HG02840 (cell line): ENCODE results near the gene GFOD2.

Experiments
- ATAC-seq: cut with Tn5 transposase; IDR thresholded peaks from one replicate; pipeline ENCODE4 v1.9.1; 2021; ENCODE audit warnings: mild to moderate bottlenecking, moderate library complexity, moderate number of reproducible peaks; ENCODE audit not compliant: unreplicated experiment, low FRiP score

The GFOD2 gene

DNA sequence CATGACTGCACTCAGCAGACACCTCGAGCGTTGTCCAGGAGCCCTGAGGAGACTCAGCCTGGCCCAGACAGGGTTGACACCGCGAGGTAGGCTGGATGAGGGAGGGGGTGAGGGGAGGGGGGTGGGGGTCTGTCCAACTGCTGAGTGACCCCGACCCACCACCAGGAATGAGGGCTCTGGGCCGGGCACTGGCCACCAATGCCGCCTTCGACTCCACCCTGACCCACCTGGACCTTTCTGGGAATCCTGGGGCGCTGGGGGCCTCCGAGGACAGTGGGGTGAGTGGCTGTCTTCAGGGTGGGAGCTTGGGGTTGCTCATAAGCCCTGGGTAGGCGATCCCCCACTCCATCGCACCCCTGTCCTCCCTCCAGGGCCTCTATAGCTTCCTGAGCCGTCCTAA is 71.4 kb downstream of the GFOD2 start:
- ATAC-seq: no peak

DNA sequence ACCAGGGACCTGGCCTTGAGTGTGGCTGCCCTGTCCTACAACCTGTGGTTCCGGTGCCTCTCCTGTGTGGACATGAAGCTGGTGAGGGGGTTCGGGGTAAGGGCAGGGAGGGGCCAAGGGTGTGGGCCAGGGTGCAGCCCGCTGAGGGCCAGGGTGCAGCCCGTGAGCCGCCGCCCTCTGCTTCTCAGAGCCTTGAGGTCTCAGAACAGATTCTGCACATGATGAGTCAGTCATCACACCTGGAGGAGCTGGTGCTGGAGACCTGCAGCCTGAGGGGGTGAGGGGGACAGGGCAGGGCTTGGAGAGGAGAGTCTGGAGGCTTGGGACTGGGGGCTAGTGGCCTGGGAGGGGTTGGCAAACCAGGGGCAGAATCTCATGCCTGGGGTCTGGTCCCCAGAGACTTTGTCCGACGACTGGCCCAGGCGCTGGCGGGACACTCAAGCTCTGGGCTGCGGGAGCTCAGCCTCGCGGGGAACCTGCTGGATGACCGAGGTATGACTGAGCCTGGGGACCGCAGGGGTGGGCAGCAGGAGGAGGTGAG is 71.9 kb downstream of the GFOD2 start:
- no peak for ATAC-seq

DNA sequence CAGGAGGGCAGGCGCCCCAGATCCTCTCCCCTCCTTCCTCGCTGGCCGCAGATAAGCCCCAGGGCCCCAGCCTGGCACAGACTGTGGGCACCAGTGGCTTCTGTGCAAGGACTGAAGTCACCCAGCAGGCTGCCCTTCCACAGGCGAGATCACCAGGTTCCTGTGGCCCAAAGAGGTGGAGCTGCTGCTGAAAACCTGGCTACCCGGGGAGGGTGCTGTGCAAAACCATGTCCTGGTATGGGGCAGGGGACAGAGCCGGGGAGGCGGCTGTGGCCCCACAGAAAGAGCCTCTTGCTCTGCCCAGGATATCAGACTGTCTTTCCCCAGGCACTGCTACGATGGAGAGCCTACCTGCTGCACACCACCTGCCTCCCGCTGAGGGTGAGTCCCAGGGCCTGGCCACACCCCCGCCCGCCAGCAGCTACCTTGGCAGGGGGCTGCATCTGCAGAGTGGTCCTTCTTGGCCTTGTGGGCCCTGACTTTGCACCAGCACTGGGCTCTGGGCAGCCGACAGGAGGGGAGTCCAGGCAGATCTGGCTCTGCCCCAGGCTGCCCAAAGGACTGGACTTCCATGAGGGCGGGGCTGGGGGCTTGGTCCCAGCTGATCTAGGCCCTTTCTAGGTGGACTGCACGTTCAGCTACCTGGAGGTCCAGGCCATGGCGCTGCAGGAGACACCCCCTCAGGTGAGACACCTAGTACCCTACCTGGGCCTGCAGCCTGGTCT is 73.6 kb downstream of the GFOD2 start:
- ATAC-seq: peak; percentile 7

DNA sequence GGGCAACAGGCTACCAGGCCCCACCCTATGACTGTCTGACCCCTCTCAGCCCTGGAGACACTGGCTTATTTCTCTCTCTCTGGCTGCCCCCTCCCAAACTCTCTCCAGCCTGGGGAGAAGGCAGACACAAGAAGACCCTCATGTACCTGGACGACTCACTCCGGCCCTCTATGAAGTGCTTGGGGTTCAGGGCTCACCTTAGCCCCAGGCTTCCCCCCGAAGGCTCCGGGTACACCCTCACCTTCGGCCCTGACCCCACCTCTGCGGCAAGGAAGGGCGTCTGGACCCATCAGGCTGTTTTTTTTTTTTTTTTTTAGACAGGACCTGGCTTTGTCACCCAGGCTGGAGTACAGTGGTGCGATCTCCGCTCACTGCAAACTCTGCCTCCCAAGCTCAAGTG is 75.1 kb downstream of the GFOD2 start:
- ATAC-seq: no peak

DNA sequence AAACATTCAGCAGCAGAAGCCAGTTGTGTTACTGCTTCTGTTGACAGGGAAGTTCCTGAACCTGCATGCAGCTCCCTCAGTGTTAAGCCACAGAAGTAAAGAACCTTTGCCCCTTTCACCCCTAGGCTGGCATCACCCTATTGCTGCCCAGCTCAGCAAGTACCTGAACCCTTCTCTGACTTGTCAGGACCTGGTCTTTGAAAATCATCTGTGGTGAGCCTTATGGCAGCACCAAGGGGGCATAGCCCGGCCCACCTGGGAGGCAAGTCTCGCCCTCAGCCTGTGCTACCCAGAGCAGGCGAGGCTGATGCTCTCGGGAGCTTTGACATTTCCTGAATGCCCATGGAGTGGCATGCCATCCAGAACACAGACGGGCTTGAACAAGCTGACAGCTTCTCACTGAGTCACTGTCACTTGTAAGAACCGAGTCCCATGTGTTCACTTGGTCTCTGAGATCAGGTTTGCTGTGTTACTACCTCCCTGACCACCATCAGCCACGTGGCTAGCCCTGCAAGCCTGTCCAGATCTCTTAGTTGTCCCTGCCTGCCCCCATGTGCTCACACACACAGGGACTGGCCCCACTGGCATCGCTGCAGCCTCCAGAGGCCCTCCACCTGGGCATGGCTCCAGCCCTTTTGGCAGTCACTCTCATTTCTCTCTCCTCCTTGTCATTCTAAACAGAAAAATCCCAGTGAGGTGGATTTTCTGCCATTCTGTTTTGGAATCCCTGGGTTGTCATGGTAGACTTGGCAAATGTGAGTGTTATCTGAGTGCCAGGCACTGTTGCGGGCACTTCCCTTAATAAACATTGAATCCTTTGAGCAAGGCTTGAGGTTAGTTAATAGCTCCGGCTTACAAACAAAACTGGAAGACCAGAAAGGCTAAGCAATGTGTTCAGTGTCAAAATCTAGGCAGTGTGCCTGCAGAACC is 77.1 kb downstream of the GFOD2 start:
- ATAC-seq: no peak

DNA sequence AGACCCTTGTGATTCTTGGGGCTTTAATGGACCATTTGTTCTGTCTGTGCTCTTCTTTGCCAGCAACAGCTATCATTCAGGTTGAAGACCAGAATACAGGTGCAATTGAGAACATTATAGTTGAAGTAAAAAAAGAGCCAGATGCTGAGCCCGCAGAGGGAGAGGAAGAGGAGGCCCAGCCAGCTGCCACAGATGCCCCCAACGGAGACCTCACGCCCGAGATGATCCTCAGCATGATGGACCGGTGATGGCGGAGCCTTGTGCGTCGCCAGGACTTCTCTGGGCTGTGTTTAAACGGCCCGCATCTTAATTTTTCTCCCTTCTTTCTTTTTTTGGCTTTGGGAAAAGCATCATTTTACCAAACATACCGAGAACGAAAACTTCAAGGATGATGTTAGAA is 81.5 kb downstream of the GFOD2 start:
- ATAC-seq: no peak

DNA sequence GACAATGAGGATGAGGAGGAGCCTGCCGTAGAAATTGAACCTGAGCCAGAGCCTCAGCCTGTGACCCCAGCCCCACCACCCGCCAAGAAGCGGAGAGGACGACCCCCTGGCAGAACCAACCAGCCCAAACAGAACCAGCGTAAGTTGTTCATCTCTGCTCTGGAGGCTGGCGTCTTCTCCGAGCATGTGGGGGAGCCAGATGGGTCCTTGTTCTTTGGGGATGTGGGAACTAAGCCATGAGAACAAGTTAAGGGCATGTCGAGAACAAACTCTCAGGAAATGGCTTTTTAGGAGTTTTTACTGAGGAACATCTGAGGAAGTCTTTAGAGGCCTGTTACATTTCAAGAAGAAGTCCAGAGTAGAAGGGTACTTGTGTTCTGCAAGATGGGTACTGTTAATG is 82.4 kb downstream of the GFOD2 start:
- no peak for ATAC-seq

DNA sequence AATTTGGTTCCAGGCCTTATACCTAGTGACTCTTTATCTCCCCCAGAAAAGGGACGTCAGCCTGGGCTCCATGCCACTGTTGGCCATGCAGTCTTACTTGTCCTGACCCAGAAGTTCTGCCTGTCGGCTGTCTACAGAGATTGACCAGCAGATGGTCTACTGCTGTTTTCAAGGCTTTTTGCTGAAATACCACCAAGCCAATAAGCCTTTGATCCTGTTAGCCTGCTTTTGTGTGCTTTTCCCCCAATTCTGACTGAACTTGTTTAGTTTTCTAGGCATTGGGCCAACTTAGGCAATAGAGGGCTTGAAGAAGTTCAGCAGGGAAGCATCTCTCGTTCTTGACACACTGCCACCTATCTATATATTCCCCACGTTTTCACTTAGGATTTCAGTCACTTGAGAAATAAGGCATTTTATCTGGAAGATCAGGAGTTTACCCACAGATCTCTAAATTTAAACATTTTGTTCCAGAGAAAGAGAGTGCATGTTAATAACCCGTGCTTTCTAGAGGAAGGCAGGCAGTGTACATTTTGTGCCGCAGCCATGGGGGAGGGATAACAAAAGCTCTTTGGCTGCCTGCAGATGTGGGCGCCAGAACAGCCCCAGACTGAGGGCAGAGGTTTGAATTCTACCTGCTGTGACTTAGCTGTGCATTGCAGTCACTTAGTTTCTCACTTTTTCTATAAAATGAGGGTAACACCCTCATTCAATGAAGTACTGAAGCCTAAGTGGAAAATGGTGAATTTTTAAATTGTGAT is 86.5 kb downstream of the GFOD2 start:
- no peak for ATAC-seq

DNA sequence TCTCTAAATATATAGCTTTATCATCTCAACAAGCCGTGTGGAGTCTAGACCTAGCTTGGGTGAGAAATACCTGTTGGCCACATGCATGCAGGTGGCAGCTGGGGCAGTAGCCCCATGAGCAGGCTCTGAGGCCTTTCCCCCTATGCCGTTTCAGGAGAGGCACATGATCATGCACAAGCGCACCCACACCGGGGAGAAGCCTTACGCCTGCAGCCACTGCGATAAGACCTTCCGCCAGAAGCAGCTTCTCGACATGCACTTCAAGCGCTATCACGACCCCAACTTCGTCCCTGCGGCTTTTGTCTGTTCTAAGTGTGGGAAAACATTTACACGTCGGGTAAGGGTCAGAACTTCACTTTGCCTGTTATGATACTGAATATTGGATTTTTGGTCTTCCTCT is 90.9 kb downstream of the GFOD2 start:
- ATAC-seq: no peak
